MCF 10A (cell line): ENCODE results near the gene SHISA7. TPM values are rescaled to one million over a fixed set of nuclear protein-coding genes. Genes with fewer than 3 reads are reported as not detected.

Experiments
- BruUV-seq: library from RNA; stranded (reverse); fragments of 400-500 nt; replicated peaks from 2 replicates; lab custom pipeline; 2021; lab: Mats Ljungman, UMichigan
- CTCF ChIA-PET: fragments of 300-600 bp; sonication (Branson Sonifier 250); formaldehyde crosslinking; extraction: SDS; loops from one replicate; lab custom pipeline; 2021; ENCODE audit warnings: antibody characterized with exemption, inconsistent platforms; lab: Yijun Ruan, JAX
- POLR2A ChIA-PET: fragments of 300-600, 350-650 bp; sonication (Branson Sonifier 250); formaldehyde crosslinking; extraction: SDS; loops from one replicate; lab custom pipeline; 2020; ENCODE audit warnings: antibody characterized with exemption, inconsistent platforms; lab: Yijun Ruan, JAX
- DNase-seq: peaks from one replicate; pipeline ENCODE4 v3.0.0-alpha.2; 2018; ENCODE audit not compliant: unreplicated experiment
- H3K27ac Mint-ChIP-seq: one replicate; pipeline ENCODE4 v1.8.0; 2022; ENCODE audit warnings: mild to moderate bottlenecking, low read depth, mixed read lengths; ENCODE audit not compliant: unreplicated experiment
- H3K27me3 Mint-ChIP-seq: one replicate; pipeline ENCODE4 v1.8.0; 2022; ENCODE audit warnings: mixed read lengths; ENCODE audit not compliant: insufficient read depth, unreplicated experiment
- H3K36me3 Mint-ChIP-seq: one replicate; pipeline ENCODE4 v1.8.0; 2022; ENCODE audit warnings: mild to moderate bottlenecking, moderate library complexity, mixed read lengths; ENCODE audit not compliant: insufficient read depth, unreplicated experiment
- H3K4me1 Mint-ChIP-seq: one replicate; pipeline ENCODE4 v1.8.0; 2022; ENCODE audit warnings: mixed read lengths; ENCODE audit not compliant: insufficient read depth, unreplicated experiment
- H3K4me3 Mint-ChIP-seq: one replicate; pipeline ENCODE4 v1.8.0; 2022; ENCODE audit warnings: mild to moderate bottlenecking, moderate library complexity, mixed read lengths; ENCODE audit not compliant: unreplicated experiment
- H3K9me3 Mint-ChIP-seq: one replicate; pipeline ENCODE4 v1.8.0; 2022; ENCODE audit warnings: mixed read lengths; ENCODE audit not compliant: unreplicated experiment
- CTCF ChIP-seq: fragments of 200-600 bp; IDR thresholded peaks from one replicate; pipeline ENCODE4 v1.8.0; 2022; ENCODE audit warnings: antibody characterized with exemption, mild to moderate bottlenecking; ENCODE audit not compliant: unreplicated experiment
- intact Hi-C: fragments of 100-400 bp; cut with micrococcal nuclease; formaldehyde crosslinking; loops from 2 replicates; pipeline ENCODE4 v1.14.1; 2022
- total RNA-seq: library from RNA; stranded (reverse); gene quantifications from 2 replicates; pipeline ENCODE4 v1.2.3, GENCODE V29; 2022

Gene SHISA7
- total RNA-seq, 1 experiment from 2014 or later: not detected

GRCh38 chr19:55441319-55441691 is 1.8 kb downstream of the SHISA7 start:
- intact Hi-C loops: no loop called here
- Mint-ChIP-seq H3K9me3 (no peaks in the 10 kb centered on the region), H3K4me3 (no peak overlapping the region), H3K4me1 (peaks cover 43% of the 10 kb centered on the region), H3K27me3 (peaks cover 66% of the 10 kb centered on the region), H3K36me3 (no peaks in the 10 kb centered on the region), H3K27ac (no peak overlapping the region)
- no peak for DNase-seq
- TF ChIP-seq CTCF: no peak
- BruUV-seq: no TSS peak
- ChIA-PET POLR2A (no interaction called here), CTCF (interaction anchor here (1.1 kb wide), 1 partner anchor 14 kb away, joined by 6 read pairs; no protein-coding TSS in a partner anchor)

- no peak for DNase-seq
- Mint-ChIP-seq H3K9me3 (no peaks in the 10 kb centered on the region), H3K27ac (no peak overlapping the region), H3K4me1 (peaks cover 37% of the 10 kb centered on the region), H3K36me3 (no peaks in the 10 kb centered on the region), H3K4me3 (no peak overlapping the region), H3K27me3 (peaks cover 66% of the 10 kb centered on the region)
- BruUV-seq: no TSS peak
- intact Hi-C loops: no loop called here
- CTCF ChIA-PET: no interaction called here
- no peak for TF ChIP-seq CTCF
- POLR2A ChIA-PET: no interaction called here
These were observed 2.5 kb downstream of the SHISA7 start for GRCh38 chr19:55440411-55441105.

GRCh38 chr19:55439052-55439451 is 4.0 kb downstream of the SHISA7 start:
- Mint-ChIP-seq H3K4me3 (no peak overlapping the region), H3K9me3 (no peaks in the 10 kb centered on the region), H3K27me3 (peaks cover 54% of the 10 kb centered on the region), H3K4me1 (peaks cover 27% of the 10 kb centered on the region), H3K36me3 (no peaks in the 10 kb centered on the region), H3K27ac (no peak overlapping the region)
- CTCF ChIA-PET: interaction anchor here (0.6 to 0.9 kb wide), 2 partner anchors 17 to 298 kb away, joined by 3 to 4 read pairs; no protein-coding TSS in a partner anchor
- POLR2A ChIA-PET: no interaction called here
- DNase-seq: no peak
- no peak for TF ChIP-seq CTCF
- no TSS peak for BruUV-seq
- intact Hi-C loops: no loop called here

GRCh38 chr19:55437410-55437809 is 5.7 kb downstream of the SHISA7 start:
- ChIA-PET CTCF (interaction anchor here (0.5 to 1.4 kb wide), 8 partner anchors 17 to 888 kb away, joined by 3 to 8 read pairs (median 3); no protein-coding TSS in a partner anchor), POLR2A (interaction anchor here (0.5 to 1.6 kb wide), 9 partner anchors 9 to 52 kb away, joined by 3 to 8 read pairs (median 4); partner anchors contain the start of genes ISOC2, RPL28 and UBE2S)
- DNase-seq: peak; percentile 82
- no peak overlapping the region for H3K4me3 Mint-ChIP-seq
- no peak for TF ChIP-seq CTCF
- no TSS peak for BruUV-seq
- H3K27ac Mint-ChIP-seq: no peak overlapping the region
- H3K27me3 Mint-ChIP-seq: peaks cover 38% of the 10 kb centered on the region
- intact Hi-C loops: no loop called here
- H3K4me1 Mint-ChIP-seq: peaks cover 16% of the 10 kb centered on the region
- H3K9me3 Mint-ChIP-seq: no peaks in the 10 kb centered on the region
- no peaks in the 10 kb centered on the region for H3K36me3 Mint-ChIP-seq
